HL-60/S4 treated with retinoic acid at 250 ng/mL for 4 days and 3 days (cell line): ENCODE measurements around the gene MSL2.
"Not testable (repeated sequence)": the region's sequence is repeated elsewhere in the genome, so short reads cannot be mapped to it uniquely, and the experiment has no call there.

Experiments
- in situ Hi-C: fragments of 300-500 bp; cut with MboI; formaldehyde crosslinking; loops from 2 replicates; pipeline ENCODE4 v1.7.0; 2022; ENCODE audit warnings: low sequenced_read_pairs

The MSL2 gene

DNA sequence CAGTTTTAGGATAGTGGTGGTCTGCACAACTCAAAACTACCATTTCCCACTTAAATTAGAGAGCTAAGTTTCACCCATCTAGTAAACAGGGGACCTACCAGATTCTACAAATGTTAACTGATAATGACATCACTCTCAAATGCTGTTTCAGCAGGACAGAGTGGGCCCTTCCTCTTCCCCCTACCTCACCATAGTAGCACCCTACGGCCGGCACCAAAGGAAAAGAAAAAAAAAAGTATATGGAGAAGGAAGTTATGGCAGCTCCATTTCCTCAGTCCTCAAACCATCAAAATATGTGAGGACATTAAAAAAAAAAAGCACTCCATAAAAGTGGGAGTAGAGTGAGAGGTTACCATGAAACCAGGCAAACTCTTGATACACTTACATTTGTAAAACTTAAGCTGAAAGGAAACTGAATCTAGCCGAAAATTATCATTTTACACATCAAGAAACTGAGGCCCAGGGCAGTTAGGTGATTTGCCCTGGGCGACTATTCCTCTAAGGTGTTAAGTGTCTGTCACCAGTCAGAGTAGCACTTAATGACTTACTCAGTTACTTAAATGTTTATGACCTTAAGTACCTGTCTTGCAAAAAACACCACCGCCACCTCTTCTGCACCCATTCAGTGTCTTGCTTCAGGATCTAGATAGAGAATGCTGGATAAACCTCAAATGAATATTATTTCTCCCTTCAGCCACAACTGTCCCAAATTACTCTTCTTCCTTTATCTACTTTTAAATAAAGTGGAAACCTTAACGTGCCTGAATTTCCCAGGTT, 2.7 kb downstream of the MSL2 start:
- in situ Hi-C loops = no loop called here

DNA sequence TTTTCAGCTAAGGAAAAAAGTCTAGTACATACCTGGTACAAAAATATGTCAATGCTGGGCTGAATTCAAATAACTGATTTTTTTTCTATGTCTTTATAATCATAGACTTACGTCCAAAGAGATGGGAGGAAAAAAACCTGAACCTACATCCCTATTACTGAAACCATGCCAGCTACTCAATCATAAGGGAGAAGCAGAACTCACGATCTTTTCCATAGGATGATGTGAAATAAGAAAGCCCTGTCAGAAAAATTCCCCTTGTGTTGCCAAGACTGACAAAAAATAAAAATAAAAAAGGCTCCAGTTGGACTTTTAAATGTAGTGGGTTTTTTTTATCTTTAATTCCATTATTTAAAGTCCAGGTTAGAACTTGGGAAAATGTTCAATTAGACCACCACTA, 3.3 kb downstream of the MSL2 start:
- in situ Hi-C loops = no loop called here

DNA sequence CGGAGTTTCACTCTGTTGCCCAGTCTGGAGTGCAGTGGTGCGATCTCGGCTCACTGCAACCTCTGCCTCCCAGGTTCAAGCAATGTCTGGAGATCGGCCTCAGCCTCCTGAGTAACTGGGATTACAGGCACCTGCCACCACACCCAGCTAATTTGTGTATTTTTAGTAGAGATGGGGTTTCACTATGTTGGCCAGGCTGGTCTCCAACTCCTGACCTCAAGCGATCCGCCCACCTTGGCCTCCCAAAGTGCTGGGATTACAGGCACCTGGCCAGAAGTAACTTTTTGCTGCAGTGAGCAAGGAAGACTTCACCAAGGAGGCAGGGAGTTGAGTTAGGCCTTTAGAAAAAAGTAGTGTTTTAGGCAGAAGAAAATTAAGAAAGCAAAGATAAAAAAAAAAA, 3.9 kb downstream of the MSL2 start:
- in situ Hi-C loops = not testable (repeated sequence)

DNA sequence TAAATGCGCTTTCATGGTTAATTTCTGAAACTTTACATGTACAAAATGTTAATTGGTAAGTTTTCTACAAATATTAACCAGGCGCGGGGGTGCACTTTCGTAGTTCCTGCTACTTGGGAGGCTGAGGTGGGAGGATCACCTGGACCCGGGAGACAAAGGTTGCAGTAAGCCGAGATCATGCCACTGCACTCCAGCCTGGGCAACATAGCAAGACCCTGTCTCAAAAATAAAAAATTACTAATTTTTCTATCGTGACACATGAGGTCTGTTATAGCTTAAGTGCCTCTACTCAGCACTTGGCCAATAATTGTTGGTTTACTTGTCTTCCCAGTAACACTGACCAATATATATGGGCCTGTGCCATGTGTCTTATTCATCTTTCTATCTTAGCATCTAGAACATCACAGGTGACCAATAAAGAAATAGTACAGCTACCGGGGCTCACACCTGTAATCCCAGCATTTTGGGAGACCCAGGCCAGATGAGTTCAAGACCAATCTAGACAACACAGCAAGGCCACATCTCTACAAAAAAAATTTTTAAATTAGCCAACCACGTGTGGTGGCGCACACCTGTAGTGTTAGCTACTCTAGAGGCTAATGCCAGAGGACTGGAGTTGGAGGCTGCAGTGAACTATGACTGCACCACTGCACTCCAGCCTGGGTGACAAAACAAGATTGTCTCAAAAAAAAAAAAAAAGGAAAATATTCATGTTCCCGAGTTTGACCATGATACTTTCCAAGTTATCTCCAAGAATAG, 6.1 kb downstream of the MSL2 start:
- in situ Hi-C loops = no loop called here

DNA sequence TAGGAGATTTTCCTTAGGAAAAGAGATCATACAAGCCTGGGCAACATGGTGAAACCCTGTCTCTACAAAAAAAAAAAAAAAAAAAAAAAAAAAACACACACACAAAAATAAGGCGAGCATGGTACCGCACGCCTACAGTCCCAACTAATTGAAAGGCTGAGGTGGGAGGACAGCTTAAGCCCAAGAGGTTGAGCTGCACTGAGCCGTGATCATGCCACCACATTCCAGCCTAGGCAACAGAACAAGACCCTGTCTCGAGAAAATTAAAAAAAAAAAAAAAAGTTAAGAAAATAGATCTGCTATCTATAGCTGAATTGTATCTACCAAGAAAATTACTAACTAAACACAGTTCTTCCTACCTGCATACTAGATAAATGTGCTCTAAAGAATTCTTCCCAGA, 7.1 kb downstream of the MSL2 start:
- in situ Hi-C loops = no loop called here

DNA sequence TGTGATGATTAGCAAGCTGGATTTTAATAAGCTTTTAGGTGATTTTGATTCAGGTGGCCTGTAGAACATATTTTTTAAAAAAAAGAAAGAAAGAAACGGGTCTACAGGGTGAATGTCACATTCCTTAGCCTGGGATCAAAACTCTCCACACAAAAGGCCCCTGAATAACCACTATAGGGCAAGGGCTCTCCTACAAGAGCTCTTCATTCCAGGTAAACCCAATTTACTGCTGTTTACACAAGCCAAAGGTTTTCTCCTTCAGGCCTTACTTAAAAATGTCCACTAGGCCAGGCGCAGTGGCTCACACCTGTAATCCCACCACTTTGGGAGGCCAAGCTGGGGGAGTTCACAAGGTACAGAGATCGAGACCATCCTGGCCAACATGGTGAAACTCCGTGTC, 8.3 kb downstream of the MSL2 start:
- in situ Hi-C loops = no loop called here

DNA sequence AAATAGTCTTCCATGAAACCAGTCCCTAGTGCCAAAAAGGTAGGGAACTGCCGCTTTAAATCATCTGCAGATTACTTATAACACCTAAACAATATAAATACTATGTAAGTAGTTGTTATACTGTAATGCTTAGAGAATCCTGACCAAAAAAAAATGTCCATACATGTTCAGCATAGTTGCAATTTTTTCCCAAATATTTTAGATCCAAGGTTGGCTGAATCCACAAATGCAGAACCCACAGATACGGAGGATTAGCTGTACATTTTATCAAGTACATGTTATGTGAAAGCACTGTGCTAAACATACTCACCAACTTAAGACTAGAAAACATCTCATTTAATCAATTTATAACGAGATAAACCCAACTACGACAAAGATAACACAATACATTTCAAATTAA, 9.3 kb downstream of the MSL2 start:
- in situ Hi-C loops = no loop called here

DNA sequence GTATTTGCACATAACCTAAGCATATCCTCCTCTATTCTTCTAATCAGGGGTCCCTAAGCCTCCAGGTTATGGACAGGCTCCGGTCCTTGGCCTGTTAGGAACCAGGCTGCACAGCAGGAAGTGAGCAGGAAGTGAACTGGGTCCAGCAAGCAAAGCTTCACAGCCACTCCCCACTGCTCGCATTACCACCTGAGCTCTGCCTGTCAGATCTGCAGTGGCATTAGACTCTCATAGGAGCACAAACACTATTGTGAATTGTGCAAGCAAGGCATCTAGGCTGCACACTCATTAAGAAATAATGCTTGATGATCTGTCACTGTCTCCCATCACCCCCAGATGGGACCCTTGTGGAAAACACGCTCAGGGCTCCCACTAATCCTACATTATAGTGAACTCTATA, 9.8 kb downstream of the MSL2 start:
- in situ Hi-C loops = no loop called here

DNA sequence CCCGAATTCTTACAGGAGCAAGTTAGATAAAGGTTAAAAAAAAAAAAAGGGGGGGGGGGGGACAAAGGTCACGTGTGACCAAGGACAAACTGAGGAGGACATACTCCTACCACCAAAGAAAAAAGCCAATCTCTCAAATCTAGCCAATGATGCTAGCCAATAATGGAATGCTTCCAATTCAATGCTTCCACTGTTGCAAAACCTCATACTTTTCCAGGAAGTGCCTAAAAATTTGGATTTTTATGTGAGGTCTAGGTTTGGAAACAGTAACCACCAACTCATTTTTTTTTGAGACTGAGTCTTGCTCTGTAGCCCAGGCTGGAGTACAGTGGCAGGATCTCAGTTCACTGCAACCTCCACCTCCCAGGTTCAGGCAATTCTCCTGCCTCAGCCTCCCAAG, 11.4 kb downstream of the MSL2 start:
- in situ Hi-C loops = no loop called here

DNA sequence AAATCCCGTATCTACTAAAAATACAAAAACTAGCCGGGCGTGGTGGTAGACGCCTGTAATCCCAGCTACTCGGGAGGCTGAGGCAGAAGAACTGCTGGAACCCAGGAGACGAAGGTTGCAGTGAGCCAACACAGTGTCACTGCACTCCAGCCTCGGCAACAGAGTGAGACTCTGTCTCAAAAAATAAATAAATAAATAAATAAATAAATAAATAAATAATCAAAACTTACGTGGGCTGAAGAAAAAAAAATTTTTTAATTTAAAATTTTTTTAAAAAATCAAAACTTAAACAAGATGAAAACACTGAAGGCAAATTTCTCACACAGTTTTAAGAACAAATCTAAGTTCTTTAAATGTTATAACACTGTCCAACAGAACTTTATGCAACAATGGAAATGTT, 14.4 kb downstream of the MSL2 start:
- in situ Hi-C loops = no loop called here

DNA sequence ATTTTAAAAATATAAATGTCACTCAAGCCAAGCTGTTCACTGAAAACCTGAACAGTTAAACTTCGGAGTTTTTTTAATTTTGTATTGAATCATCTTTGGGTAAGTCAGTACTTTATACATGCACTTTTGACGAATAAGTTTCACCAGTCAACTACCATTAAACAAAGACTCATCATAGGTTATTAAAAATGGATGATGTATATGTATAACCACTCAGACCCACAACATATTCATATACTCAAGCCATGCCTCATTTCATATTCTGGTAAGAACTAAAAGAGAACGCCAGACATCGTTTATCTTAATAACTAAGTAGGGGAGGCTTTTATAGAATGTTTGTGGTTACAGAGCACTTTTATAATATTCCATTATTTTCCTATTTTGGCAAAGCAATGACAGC, 18.3 kb downstream of the MSL2 start:
- in situ Hi-C loops = no loop called here

DNA sequence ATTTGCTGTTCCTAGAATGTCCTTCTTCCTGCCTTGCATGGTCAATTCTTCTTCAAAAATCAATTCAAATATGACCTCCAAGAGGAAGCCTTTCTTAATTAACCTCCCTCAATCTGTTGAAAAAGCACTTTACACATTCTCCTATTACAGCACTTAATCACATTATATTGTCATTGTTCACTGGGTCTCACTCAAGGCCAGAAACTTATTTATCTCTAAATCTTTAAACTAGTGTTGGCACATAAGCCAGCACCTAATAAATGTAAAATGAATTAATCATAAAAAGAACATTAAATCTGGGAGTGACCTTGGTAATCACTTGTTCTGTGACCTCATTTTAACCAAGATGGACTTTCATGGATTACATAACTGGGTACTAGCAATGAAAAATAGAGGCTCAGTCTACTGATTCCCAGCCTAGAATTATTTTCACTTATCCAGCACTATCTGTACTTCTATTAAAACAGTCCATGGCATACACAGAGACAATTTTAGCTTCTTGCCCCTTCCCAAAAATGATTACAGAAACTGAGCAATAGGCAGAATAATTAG, 22.1 kb downstream of the MSL2 start:
- in situ Hi-C loops = no loop called here

DNA sequence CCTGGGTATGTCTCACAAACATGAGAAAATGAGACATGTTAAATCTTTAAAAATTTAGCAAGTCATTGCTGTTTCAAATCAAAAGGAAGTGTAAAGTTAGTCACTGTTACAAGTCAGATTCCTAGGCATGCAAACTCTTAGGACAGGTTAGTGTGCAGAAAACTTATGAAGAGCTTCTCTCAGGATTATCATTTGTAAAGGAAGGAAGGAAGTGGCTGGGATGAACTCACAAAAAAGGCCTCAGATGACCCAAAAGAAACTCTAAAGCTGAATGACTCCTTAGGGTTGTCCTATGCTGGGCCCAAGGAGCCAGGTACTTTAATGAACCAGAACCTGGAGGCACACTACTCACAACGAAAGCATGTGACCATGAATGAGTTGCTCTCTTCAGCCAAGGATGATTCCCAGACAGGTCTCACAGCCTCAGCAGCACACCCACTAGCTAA, 25.0 kb downstream of the MSL2 start:
- in situ Hi-C loops = no loop called here

DNA sequence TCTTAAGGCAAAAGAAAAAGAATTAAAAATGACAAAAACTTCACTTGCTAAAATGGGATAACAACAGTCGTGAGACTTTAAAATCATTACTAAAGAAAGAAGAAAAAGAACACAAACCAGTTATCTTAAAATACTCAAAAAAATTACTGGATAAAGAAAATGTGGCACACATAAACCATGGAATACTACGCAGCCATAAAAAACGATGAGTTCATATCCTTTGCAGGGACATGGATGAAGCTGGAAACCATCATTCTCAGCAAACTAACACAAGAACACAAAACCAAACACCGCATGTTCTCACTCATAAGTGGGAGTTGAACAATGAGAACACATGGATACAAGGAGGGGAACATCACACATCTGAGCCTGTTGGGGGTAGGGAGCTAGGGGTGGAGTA, 27.9 kb downstream of the MSL2 start:
- in situ Hi-C loops = not testable (repeated sequence)

DNA sequence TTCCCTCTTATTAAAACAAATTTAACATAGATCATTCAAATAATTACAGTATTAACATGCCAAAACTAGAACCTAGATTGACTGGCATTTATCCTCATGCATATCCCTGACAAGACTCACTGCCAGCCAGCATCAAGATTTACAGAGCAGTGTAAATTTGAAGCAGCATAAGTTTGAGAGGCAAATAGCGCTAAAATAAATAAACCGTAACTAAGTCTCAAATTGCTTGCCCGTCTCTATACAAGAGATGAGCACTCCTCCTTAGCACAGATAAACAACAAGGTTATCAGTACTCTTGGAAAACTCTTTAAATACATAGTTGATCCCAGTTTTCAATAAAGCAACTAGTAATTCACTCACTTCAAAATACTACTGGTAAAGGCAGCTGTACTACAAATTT, 29.6 kb downstream of the MSL2 start:
- in situ Hi-C loops = no loop called here

DNA sequence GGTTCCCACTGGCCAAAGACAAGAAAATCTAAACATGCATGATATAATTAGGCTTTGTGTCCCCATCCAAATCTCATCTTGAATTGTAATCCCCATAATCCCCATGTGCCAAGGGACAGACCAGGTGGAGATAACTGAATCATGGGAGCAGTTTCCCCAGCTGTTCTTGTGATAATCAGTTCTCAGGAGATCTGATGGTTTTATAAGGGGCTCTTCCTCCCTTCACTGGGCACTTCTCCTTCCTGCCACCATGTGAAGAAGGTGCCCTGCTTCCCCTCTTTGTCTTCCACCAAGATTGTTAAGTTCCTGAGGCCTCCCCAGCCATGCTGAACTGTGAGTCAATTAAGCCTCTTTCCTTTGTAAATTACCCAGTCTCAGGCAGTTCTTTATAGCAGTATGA, 32.5 kb downstream of the MSL2 start:
- in situ Hi-C loops = not testable (repeated sequence)

DNA sequence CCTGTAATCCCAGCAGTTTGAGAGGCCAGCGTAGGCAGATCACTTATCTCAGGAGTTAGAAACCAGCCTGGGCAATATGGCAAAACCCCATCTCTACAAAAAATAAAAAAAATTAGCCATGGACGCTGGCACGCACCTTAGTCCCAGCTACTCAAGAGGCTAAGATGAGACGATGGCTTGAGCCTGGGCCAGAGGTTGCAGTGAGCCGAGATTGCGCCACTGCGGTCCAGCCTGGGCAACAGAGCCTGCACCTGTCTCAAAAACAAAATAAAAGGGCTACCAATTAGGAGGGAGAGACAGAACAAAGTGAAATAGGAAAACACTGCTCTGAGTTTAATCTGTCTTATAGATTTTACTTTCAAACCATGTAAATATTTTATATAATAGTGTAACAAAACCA, 33.8 kb downstream of the MSL2 start:
- in situ Hi-C loops = no loop called here

DNA sequence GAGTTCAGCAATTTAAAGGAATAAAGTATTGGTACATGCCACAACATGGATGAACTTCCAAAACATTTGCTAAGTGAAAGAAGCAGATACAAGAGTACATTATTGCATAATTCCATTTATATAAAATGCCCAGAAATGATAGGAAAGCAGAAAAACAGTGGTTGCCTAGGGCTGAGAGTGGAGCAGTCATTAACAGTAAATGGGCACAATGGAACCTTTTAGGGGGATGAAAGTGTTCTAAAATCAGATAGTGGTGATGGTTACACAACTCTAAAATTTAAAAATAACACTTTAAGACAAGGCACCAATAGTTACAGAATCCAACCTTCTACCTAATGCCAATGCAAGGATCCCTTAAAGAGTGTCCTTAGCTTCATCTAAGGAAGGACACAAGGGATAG, 34.6 kb downstream of the MSL2 start:
- in situ Hi-C loops = no loop called here

DNA sequence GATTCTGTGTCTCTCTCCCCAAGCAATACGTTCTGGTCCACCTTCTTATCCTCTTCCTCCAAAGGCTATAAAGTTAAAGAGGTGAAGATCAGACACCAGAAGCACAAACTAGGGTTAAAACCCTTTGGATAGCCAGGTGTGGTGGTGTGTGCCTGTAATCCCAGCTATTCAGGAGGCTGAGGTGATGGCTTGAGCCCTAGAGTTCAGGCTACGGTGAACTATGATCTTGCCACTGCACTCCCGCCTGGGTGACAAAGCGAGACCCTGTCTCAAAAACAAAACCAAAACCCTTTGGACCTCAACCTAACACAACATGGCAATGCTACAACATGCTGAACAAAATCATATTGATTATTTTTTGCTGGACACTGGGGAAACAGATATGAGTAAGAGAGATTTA, 43.2 kb downstream of the MSL2 start:
- in situ Hi-C loops = no loop called here

DNA sequence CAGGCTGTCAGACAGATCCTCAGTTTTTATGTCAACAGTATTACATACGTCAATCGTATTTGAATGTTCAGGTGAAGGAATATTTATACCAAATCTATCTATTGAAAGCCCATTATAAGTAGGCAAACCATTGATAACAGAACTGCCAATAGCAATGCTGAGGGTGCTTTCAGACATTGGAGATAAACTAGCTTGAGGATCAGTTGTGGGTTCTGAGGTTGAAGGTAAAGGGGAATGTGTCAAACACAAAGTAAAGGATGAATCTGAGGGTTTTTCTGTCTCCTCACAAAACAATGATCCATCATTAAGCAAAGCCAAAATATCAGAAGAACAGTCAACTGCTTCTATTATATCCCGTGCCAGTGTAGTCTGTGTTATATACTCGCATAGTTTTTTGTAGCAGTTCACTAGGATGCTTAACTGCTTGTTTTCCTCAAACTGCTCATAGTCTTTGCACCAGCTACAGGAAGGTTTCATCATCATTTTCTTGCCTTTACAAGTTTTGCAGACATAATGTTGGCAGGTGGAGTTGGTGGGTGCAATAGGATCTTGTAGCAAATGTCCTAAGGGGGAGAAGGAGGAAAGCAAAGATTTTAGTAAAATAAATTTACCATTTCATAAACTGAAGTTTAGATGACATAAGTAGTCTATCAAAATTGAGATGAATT, 43.8 kb downstream of the MSL2 start:
- in situ Hi-C loops = no loop called here

DNA sequence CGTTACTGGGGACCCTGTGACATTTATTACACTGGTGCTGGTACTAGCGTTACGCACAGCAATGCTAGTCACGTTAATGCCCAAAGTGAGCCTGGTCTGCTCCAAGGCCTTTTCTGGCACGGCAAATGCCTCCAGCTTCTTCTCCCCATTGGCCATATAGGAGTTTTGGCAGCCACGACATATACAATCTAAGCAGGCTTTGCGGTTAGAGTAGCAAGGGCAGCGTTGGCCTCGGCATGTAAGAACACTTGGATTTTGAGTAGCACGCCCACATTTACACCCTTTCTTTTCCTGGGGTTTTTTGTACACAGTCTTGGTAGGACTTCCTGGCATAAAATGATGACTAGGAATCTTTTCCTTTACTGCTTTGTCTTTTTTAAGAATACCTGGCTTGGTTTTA, 44.9 kb downstream of the MSL2 start:
- in situ Hi-C loops = no loop called here

DNA sequence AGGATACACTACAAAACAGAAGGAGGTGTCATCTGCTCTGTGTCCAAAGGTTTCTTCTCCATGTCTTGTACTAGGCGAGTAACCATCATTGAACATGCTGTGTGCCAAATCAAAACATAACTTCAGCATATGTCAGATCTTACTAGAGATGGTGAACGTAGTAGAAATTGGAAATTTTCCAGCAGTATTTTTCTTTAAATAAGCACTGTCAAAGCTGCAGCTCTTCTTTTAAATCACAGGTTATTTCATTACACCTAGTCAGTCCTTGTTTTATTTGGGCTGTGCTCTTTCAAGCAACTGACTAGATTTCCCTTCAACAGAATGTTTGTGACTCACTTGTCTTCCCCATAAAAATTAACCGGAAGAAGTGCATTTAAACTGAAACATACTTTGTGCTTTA, 46.5 kb downstream of the MSL2 start:
- in situ Hi-C loops = no loop called here
